Limb (tissue), 2 donors: ENCODE results near the gene PTGS1.
"Not testable (repeated sequence)": the region's sequence is repeated elsewhere in the genome, so short reads cannot be mapped to it uniquely, and the experiment has no call there.

Experiments
- DNase-seq, 2 donors: peaks; one replicate each; pipeline ENCODE4 v3.0.0-alpha.2; 2016; ENCODE audit errors: extremely low spot score in 2 of 2

The PTGS1 gene

GRCh38 chr9:122370869-122371755 is at the start of gene PTGS1:
TSS of gene PTGS1 (plus strand) at chr9:122371024. CDS start at chr9:122371085, 61 bp downstream.
- DNase-seq = peak in 1 of 2 donors; percentile 60

GRCh38 chr9:122322553-122322952 is 48.3 kb upstream of the PTGS1 start:
- no peak for DNase-seq

DNA sequence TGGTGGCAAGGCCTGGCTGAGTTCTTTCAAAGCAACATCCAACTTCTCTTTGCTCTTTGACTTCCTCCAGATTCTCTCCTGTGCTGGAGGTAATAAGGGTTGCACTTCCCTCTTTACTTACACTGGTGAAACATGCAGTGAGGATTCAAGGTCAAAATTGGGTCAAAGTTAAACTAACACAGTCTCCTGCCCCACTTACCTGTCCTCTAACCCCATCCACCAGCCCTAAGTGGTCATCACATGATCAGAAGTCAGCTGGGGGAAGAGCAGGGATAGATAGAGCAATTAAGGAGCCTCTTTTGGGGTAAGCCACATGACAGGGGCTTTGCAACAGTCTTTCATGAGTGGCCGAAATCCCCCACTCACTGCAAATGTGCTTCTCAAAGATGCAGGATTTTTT is 46.2 kb upstream of the PTGS1 start:
- not testable (repeated sequence) for DNase-seq

DNA sequence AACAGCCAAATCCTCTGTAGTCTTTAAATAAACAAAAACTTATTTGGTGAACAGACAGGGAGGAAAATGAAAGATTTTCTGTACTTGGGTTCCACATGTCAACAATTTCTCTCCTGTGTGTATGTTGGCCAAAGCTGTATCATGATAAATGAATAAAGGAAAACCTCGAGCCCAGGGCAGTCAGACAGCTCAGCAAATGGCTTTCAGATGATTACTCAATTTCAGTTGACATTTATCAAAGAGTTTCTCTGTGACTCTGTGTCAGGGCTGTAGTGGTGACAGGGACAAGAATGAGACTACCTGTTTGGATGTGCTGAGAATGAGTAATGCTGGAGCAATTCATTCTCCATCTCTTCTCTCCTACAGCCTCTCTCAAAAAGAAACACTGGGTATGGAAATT is 45.7 kb upstream of the PTGS1 start:
- DNase-seq = no peak

- no peak for DNase-seq
Measured at GRCh38 chr9:122327175-122327574, 43.6 kb upstream of the PTGS1 start.

DNA sequence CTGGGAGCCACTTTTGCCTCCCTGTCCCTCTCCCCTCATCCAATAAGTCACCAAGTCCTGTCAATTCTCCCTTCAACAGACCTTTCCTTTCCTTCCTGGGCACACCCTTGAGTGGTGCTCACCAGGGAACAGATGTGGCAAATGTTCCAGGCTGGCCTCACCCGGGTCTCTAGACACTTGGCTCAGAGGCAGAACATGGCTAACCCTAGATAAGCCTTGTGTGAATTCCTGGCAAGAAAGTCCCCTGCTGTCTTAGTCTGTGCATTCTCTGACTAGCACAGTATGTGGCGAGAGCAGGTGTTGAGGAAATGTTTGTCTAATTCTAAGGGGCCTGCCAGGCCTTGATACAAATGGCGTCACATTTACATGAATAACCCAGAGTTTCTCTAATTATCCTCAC is 41.2 kb upstream of the PTGS1 start:
- no peak for DNase-seq

GRCh38 chr9:122330466-122330865 is 40.4 kb upstream of the PTGS1 start:
- DNase-seq = not testable (repeated sequence)

GRCh38 chr9:122331523-122331927 is 39.3 kb upstream of the PTGS1 start:
- no peak for DNase-seq

DNA sequence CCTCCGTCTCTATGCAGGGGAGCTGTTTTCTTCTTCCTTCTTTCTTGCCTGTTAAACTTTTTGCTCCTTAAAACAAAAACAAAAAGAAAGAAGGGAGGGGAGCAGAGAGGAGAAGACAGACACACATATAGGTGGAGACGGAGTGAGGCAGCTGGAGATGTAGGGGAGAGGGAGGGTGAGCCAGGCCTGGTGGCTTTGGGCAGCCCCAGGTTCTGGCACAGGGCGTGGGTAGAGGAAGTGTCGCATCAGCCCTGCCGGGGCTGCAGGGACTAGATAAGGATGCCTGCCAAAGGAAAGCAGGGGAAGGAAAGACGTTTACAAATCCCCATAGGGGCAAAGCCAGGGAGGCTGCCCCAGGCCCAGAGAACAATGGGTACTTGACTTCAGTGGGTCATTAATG is 38.7 kb upstream of the PTGS1 start:
- DNase-seq = no peak

DNA sequence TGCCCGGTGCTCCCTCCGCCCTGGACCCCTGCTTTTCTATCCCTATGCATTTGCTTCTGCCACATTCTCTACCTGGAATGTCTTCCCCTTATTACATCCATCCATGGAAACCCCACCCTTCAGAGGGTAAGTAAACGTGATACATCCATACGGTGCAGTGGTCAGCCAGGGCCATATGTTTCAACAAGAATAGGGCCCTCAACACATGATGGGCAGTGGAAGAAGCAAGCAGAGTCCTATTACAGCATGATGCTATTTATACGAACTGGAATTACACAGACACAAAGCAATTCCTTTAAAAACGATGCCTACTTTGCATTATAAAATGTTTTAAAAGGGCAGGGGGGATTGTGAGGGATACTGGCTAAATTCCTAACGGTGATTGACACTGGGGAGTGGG is 38.2 kb upstream of the PTGS1 start:
- DNase-seq = no peak

GRCh38 chr9:122333169-122333808 is 37.5 kb upstream of the PTGS1 start:
- DNase-seq = no peak

DNA sequence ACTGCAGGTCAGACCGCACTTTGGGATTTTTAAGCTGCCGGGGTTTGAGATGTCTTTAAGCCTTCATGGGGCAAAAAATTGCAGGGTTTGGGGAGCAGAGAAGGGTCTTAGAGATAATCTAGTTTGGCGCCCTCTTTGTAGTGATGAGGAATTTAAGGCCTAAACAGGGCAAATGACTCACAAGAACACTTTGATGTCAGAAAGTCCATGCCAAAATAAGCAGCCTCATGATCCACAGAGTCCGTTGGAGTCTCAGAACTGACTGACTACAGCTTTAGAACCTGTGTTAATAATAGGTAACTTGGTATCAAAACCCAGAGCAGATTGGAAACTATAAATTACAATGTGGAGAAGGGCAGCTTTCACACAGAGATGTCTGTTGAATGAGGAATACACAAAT is 35.9 kb upstream of the PTGS1 start:
- DNase-seq = no peak

DNA sequence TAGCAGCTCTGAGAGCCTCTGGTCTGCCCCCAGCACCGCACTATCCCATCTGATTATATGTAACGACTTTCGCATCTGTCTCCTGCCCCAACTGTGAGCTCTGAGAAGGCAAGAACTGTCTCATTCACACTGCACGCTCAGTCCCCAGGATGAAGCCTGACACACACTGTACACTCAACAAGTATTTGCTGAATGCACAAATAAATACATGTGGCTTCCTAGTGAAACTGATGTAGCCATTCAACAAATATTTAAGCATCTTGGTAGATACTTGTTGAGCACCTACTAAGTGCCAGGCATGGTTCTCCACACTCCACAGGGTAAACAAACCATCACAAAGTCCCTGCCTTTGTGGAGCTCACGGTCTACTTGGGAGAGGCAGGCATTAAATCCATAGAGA is 34.6 kb upstream of the PTGS1 start:
- no peak for DNase-seq

- no peak for DNase-seq
Measured at GRCh38 chr9:122336866-122337555, 33.8 kb upstream of the PTGS1 start.

- no peak for DNase-seq
Measured at GRCh38 chr9:122337556-122337929, 33.3 kb upstream of the PTGS1 start.

GRCh38 chr9:122338536-122338935 is 32.3 kb upstream of the PTGS1 start:
- no peak for DNase-seq

GRCh38 chr9:122338994-122339393 is 31.8 kb upstream of the PTGS1 start:
- DNase-seq = no peak

DNA sequence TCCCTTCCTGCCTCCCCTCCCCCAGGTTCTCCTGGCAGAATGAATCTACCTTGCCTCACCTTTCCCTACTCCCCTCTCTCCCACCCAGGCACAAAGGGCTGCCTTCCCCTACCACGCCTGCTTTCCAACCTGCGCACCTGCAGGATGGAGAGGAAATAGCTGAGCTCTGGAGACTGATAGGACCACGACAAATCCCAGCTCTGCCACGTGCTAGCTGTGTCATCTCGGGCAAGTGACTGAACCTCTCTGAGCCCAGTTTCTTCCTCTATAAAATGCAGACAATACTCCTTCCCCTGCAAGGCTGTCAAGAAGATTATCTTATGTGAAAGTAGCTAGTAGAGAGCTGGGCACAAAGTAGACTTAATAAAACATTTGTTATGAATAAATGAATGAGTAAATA is 31.2 kb upstream of the PTGS1 start:
- no peak for DNase-seq

DNA sequence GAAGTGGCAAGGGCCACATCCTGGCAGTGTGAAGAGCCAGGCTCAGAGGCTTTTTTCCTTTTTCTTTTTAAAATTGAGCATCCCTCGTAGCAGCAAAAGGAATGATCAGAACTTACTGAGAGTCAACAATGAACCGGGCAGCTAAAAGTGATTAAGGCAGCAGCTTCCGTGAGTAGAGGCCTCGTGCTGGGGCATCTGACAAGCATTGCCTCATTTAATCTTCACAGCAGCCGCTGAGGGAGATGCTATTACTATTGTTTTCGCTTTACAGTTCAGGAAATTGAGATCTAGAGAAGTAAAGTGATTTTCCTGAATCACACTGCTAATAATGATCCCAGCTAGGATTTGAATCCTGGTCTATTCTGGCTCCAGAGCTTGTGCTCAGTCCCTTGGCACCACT is 30.7 kb upstream of the PTGS1 start:
- DNase-seq = no peak

DNA sequence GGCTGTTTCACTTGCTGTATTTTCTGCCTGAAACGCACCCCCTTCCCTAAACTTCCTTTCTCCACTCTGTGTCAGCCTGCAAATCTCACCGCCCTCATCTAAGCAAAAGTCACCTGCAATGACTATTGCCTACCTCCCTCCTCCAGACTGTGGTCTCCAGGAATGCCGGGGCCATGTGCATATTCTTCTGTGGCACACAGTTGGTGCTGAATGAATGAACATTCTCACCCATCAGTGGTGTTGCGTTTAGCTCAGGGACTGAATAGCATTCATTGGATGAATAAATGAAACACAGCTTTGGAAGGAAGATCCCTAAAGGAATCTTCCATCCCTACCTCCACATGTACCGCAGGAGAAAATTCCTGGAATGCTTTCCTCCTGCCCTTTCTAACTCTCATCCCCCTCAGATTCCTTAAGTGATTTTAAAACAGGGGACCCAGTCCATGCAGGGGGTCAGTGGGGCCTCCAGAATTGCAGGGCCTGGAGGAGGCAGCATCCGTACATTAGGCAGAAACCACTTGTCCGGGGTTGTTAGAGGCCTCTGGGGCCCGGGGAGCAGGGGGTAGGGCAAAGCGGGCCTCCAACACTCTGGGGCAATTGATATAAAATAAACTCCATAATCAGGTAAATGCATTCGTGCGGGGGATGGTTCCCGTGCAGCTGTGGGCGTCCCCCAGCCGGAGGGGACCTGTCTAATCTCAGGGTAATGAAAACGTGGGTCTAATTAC is 28.3 kb upstream of the PTGS1 start:
- no peak for DNase-seq

DNA sequence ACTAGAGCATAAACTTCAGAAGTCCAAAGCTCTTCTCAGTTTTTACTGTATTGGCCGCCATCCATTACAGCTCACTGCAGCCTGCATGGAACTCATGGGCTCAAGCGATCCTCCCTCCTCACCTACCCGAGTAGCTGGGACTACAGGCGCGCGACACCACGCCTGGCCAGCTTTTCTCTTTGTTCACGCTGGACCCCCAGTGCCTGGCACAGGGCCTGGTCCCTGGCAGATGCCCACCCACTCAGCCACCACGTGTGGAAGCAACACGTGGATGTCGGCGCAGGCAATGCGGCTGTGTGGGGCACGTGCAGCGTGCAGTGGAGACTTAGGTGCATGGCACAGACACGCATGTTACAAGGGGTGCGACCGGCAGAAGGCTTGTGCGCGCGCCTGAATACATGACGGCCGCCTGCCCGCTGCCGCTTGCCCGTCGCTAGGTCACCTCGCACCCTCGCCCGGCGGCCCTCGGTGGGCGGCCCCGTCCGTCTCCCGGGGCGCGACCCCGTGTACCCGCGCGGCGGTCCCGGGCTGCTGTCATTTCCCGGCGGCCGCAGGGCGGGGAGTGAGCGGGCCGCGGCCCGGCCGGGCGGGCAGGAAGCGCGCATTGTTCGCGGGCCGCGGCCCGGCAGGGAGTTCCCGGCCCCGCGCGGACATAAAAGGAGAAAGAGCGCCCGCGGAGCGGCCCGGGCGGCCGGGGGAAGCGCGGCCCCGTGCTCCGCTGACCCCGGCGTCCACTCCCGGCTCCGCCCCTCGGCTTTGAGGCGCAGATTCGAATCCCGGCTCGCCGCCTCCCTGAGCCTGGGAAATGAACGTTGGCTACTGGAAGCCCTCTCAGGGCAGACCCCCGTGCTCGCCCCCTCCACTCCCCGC is 24.1 kb upstream of the PTGS1 start:
- DNase-seq = peak in 1 of 2 donors; percentile 63
